ENCODE data around the gene CGA.

Gene CGA

DNA sequence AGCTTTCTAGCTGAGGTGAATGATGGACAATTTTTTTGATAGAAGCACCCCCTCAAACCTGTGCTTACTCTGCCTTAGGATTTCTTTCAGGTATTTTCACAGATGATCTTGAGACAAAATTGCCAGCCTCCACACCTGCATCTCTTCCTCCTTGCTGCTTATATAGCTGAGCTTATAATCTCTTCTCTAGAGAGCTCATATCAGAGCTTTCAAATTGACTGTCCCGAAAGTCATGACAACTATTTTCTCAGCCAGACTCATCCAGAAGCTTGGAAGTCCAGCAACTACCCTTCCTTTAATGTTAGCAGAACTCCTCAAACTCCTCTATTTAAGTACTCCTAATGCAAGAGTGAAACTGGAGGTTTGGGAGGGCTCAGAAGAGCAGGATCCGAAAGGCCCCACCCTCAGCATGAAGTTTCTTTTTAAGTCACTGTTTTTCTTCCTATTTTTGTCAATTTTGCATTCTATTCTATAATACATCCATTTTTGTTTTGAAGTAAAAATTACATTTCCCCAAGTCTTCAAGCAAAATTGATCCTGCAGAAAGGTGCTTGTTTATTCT is 12.7 kb downstream of the CGA start:
- DNase-seq: no peak

DNA sequence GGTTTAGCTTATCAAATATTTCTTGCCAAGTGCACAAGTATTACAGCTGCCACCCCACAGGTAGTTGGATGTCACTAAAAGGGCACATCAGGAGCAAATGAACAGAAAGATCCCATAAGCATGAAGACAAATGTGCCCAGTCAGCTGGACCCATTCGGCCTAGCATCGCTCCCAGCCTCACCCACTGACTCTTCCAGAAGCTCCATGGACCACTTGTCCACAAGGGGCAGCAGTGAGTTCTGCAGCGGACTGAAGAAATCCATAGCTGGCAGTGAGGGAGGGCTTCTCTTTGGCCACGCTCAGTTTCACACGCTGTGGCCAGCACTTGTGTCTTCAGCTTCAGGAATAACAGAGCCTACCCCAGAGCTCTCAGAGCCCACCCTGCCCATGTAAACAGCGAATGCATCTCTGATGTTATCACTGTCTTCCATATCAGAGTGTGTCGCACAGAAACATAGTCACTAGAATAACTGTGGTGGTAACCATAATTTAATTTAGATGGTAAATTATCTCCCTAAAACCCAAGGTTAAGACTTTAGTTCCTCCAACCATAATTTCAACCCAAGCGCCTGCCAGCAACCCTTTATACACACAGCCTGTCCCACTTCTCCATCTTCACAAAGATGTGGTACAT is 15.8 kb downstream of the CGA start:
- DNase-seq: peak; percentile 64

DNA sequence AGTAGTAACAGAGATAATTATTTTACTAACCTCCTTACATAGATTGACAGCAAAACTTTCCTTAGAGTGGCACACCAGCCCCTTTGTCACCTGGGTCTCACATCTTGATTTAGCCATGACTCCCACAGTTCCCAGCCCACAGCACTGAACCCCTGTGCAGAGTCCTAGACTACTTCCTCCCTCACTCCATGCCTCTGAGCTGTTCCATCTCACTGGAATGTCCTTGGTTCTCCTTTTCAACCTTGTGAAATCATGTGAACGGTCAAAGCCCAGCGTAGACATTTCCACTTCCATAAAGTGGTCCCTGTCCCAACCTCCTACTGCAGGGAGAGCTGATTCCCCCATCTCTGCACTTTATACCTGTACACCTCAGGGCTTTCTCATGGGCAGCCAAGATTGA is 19.7 kb downstream of the CGA start:
- no peak for DNase-seq

DNA sequence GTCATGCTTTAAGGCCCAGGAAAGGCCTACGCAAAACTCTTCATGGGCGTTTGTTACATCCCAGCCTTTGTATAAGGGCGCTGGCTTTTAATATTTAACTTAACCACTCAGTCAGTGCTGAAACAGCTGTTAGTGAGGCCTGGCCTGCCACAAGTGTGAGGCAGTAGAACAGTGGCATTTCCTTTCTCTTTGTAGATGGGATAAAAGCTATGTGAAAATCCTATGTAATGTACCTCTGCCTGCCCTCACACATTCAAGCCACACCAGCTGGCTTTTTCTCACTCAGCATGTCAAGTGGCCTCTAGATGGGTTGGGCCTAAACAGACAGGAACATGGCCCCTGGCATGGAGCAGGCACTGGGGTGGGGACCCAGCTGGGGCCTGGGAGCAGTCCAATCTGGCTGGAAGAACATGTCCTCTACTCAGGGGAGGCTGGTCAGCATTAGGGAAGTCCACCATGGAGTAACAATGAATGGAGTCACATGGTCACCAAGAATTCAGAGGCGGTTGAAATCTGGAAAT is 20.7 kb downstream of the CGA start:
- DNase-seq: no peak

DNA sequence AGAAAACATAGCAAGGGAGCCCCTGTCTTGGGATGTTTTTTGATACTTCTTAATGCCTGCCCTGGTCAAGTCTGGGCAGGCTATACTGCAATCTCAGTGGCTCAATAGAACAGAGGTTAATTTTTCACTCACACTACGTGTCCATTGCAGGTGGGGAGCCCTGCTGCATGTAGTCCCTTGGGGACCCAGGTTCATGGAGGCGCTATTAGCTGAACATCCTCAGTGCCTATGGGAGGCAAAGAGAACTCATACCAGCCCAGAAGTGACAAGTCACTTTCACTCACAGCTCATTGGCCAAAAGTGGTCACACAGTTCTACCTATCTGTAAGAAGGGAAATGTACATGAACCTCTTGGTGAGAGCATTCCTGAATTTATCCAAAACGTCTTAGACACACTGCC is 23.2 kb downstream of the CGA start:
- DNase-seq: no peak

DNA sequence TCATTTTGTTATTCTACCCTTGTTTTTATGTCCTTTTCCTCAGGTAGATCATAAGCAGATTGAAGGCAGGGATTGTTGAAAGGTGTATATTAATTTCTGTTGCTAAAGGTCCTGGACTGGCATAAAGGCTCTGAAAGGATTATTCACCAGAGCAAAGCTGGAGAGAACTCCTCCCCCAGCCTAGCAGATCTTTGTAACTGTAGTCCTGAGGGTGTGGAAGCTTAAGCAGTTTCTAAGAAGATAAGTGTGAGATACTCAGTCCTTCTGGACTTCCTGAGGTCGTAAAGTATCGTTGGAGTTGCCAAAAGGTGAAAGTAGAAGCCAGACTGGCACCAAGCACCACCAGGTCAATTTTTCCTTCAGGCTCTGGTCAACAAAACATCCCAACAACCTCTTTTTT is 24.2 kb downstream of the CGA start:
- no peak for DNase-seq

DNA sequence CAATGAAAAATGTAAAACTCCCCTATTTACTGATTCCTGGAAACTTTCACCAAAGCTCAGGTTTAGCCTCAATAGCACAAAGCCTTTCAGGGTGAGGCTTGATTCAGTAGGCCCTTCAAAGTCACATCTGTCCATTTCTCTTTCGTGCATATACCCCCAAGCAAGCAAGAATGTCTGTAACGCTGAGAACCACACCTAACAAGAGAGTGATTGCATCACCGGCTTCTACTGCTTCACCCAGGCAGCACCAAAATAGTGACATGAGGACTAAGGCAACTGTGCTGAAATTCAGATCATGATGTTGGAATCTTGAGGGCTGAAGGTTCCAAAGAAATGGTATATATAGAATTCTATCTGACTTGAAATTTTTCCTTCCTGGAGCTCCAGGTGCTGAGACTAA is 26.1 kb downstream of the CGA start:
- DNase-seq: no peak

DNA sequence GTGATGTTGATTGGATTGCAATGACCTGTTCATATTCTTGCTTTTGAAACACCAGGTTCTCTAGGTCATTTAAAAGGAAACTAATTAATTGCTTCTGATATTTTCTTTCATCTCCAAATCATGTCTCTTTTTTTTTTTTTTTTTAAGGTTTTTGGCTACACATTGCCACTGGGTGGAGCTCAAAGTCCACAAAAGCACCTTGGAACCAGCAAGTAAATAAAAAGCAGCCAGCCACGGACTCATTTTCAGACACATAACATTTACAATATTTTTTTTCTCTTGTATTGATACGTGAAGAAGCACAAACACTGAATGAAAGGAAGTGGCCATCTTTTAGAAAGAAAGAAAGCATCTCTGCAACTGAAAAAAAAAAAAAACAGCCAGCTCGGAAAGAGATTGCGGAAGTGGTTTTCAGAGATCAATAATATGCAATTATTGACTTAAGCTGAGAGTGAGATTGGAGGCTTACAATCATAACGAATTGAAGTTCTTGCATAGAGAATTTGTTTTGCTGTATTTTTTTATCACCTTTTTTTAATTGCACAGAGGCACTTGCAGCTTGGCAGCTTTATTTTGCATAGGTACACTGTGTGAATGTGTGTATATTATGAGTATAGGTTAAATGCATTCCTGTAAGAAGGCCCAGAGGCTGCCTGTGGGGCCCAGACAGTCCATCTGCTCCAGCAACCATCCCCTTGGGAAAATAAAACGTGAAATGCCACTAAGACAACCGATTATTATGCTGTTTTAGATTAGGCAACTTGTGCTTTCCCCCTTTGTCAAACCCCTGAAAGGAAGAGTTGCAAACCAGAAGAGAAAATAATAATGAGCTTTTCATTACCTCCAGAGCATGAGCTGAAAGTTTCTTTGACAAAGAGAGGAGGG is 28.2 kb downstream of the CGA start:
- DNase-seq: peak; percentile 17

DNA sequence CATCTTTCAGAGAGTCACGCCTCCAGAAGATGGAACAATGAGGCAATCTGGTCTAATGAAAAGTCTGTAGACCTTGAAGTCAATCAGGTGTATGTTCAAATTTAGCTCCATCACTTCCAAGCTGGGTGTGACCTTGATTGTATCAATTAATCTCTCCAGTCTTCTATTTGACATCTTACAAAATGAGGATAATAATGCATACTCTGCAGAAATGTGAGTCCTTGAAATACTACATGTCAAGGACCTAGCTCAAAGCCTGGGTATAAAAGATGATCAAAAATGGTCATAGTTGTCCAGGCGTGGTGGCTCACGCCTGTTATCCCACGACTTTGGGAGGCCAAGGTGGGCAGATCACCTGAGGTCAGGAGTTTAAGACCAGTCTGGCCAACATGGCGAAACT is 29.8 kb downstream of the CGA start:
- DNase-seq: no peak

DNA sequence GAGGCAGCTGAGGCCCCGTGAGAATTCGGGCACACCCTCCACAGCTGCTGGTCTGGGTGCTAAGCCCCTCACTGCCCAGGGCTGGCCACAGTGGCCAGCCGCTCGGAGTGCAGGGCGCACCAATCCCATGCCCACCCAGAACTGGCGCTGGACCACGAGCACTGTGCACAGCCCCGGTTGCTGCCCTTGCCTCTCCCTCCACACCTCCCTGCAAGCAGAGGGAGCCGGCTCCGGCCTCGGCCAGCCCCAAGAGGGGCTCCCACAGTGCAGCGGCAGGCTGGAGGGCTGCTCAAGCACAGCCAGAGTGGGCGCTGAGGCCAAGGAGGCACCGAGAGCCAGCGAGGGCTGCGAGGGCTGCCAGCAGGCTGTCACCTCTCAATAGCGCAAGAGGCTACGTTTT is 35.0 kb downstream of the CGA start:
- no peak for DNase-seq

DNA sequence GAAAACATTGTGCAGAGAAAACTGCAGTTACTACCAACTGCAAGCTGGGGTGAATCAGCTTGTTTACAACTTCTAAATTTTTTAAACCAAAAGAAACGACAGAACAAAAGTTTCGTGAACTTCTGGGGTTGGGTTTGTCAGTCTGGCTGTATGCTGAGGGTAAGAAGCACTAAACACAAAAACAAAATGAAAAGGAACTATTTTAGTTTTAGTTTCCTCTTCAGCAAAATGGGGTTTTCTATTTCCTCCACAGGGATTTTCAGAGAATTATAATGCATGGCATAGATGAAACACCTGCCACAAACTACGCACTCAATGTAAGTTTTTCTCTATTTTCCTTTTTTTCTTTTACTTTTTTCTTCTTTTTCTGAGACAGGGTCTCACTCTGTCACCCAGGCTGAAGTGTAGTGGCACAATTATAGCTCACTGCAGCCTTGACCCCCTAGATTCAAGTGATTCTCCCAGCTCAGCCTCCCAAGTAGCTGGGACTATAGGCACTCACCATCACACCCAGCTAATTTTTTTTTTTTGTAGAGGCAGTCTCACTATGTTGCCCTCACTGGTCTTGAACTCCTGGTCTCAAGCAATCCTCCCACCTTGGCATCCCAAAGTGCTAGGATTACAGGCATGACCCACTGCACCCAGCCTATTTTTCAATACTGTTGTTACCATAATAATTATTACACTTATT is 40.6 kb downstream of the CGA start:
- DNase-seq: no peak

DNA sequence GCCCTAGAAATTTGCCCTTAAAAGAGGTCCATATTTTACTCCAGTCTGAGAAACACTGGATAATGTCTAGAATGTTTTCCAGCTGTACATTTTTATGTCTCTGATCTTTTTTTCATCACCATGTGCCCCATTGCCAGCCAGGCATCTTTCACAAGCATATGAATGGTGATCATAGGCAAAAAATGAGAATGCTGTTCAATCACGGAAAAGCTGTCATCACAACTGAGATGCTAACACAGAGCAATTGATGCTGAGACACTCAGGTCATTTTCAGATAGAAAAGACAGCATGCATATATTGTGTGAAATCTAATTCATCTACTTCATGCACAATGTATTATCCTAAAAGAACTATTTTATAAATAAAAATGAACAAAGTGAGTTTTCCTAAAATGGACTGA is 41.6 kb downstream of the CGA start:
- DNase-seq: no peak

DNA sequence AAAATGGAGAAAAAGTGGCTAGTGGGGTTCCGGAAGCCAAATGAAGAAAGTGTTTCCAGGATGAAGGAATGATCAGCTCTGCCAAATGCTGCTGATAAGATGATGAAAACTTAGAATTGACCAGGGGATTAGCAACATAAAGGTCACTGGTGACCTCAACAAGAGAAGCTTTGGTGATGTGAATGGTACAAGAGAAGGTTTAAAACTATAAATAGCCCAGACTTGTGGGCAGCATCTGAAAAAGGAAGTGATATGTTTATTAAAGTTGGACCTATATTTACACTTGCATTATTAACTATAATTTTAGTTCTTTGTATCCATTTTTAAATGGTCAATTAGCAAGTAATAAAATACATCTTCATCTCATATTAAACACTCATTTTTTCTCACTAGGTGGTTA is 45.1 kb downstream of the CGA start:
- DNase-seq: no peak

DNA sequence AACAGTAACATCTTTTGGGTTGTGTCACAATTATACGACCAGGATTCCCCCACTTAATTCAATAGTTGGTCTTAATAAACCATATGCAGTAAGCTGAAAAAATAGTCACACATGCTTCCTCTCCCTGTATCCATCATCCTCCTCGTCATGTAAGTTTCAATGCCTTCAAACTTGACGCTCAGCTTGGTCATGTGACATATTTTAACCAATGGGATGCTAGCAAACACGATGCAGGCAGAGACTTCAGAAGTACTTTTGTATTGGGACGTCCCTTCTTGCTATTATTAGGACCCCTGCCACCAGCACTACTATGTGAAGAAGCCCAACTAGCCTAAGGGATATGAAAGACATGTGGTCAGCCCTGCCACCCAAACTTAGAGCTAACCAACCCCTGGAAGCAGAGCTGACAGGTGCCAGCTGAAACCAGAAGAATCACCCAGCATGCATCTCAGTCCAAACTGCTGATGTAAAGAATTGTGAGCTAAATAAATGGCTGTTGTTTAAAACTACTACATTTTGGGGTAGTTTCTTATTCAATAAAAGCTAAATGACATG is 49.3 kb downstream of the CGA start:
- no peak for DNase-seq

DNA sequence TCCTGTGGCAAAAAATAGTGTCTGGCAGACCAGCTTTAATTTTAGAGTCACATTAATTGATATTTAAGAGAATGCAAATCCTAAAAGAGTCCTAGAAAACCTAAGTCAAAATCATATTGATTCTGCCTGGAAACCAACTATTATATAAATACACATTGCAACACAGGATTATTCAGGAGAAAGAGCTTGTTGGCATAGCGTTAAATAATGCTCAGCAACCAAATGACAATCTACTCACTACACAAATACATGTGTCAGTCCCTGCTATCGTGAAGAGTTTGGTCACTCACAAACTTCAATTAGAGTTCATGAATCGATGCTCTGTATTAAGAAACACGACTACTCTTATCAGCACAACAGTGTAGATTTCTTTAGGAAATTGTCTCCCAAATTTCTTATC is 54.2 kb downstream of the CGA start:
- no peak for DNase-seq
